ENCODE measurements around the gene MXRA7.

DNA sequence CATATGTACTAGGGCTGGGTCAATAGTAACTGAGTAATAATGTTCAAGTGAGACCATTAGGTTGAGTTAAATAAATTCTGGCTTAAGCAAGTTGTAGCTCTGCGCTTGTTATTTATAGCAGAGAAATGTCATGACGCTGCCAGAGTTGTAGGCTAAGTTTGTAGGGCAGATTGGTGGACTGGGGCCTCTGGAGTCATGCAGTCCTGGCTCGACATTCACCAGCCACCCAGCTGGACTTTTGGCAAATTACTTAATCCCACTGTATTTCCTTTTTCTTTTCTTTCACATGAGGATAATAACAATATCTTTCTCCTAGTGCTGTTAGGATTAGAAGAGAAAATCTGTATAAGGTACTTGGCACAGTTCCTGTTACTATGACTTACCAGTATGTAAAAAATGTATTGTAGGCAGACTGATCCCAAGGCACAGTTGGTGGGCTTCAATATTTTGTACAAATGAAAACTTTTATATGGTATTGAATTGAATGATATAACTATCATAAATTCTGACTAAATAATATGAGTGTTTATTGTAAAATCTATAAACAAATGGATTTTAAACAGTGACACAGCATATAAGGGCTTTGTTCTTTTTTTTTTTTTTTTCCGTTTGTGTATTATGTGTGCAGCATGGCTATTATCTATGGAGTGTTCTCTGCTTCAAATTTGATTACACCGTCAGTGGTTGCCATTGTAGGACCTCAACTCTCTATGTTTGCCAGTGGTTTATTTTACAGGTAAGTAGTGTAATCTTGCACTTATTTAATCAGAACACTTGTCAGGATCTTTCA is 29.8 kb upstream of the MXRA7 start:
- TF ChIP-seq, protein P1, sequence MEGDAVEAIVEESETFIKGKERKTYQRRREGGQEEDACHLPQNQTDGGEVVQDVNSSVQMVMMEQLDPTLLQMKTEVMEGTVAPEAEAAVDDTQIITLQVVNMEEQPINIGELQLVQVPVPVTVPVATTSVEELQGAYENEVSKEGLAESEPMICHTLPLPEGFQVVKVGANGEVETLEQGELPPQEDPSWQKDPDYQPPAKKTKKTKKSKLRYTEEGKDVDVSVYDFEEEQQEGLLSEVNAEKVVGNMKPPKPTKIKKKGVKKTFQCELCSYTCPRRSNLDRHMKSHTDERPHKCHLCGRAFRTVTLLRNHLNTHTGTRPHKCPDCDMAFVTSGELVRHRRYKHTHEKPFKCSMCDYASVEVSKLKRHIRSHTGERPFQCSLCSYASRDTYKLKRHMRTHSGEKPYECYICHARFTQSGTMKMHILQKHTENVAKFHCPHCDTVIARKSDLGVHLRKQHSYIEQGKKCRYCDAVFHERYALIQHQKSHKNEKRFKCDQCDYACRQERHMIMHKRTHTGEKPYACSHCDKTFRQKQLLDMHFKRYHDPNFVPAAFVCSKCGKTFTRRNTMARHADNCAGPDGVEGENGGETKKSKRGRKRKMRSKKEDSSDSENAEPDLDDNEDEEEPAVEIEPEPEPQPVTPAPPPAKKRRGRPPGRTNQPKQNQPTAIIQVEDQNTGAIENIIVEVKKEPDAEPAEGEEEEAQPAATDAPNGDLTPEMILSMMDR (IDR thresholded peaks at IDR 0.05) = no peak
- no peak for TF ChIP-seq EZH2 (IDR thresholded peaks at IDR 0.05; ENCODE audit: borderline replicate concordance, insufficient read depth, low read depth, low read length, poor library complexity, severe bottlenecking)

All from B cell (primary cell).